ENCODE results near the gene RELT. TPM values are rescaled to one million over a fixed set of nuclear protein-coding genes. Genes with fewer than 3 reads are reported as not detected.
"Not testable (repeated sequence)": the region's sequence is repeated elsewhere in the genome, so short reads cannot be mapped to it uniquely, and the experiment has no call there.

RELT gene
- total and polyA plus RNA-seq, 7 donors, result 0.28 to 9.3 (median 1.1) TPM

DNA sequence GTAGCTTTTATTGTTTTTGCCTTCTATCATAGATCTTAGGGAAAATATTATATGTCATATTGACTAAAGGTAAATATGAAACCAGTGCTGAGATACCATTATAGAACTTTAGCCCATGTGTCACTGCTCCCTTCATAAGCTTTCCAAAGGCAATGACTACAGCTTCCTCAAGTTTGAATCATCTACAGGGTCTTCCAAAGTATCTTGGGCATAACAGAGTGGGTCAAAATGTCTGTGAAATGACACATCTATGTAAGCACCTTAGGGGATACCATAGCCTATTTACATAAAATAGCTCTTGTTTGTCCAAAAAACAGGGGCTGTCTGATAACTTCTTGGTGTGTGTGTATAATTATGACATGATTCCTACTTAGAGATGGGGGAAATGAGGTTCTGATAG is 52.5 kb downstream of the RELT start:
- H3K36me3 ChIP-seq, result no peaks in the 10 kb centered on the region
- intact Hi-C loops (cut with DNase I), result no loop called here
- TF ChIP-seq EP300 (IDR thresholded peaks at IDR 0.05) (no peak), POLR2AphosphoS5 (IDR thresholded peaks at IDR 0.05) (no peak), POLR2A (IDR thresholded peaks at IDR 0.05) (no peak)
- TF ChIP-seq, protein P1, sequence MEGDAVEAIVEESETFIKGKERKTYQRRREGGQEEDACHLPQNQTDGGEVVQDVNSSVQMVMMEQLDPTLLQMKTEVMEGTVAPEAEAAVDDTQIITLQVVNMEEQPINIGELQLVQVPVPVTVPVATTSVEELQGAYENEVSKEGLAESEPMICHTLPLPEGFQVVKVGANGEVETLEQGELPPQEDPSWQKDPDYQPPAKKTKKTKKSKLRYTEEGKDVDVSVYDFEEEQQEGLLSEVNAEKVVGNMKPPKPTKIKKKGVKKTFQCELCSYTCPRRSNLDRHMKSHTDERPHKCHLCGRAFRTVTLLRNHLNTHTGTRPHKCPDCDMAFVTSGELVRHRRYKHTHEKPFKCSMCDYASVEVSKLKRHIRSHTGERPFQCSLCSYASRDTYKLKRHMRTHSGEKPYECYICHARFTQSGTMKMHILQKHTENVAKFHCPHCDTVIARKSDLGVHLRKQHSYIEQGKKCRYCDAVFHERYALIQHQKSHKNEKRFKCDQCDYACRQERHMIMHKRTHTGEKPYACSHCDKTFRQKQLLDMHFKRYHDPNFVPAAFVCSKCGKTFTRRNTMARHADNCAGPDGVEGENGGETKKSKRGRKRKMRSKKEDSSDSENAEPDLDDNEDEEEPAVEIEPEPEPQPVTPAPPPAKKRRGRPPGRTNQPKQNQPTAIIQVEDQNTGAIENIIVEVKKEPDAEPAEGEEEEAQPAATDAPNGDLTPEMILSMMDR (IDR thresholded peaks at IDR 0.05), result no peak

DNA sequence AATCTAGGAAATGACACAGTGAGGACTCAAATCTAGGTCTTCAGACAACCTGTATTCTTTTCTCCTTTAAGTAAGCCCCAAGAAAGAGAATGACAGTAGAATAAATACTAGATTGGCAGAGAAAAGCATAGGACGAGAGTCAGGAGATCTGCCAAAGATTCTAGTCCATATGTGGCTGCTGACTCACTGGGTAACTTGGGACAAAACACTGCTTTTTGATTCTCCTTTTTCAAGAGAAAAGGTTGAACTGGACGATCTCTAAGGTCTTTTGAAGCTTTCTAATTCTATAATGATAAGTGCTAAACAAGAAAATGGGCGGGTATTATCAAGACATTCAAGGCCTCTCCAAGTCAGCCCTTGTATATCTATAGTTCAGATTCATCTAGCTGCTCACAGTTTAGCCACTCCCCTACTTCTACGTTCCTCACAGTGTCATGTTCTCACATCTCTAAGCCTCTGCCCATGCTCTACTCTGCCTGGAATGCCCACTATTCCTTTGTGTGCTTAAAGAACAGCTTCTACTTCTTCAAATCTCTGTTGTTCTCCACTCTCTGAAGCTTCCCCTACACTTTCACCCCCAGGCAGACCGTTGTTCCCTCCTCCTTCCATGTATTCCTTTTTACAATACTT is 53.0 kb downstream of the RELT start:
- no peak overlapping the region for H3K27ac ChIP-seq
- 85 to 89% methylated on average over 5 of the region's 5 CpGs for WGBS, 2 donors
- H3K4me3 ChIP-seq, result no peak overlapping the region
- no peaks in the 10 kb centered on the region for H3K27me3 ChIP-seq
- no peak for DNase-seq
- H3K9me3 ChIP-seq, result no peaks in the 10 kb centered on the region
- no peak for TF ChIP-seq EP300 (IDR thresholded peaks at IDR 0.05)
- TF ChIP-seq POLR2A (IDR thresholded peaks at IDR 0.05), result no peak
- no peak for TF ChIP-seq POLR2AphosphoS5 (IDR thresholded peaks at IDR 0.05)
- TF ChIP-seq, protein P1 (IDR thresholded peaks at IDR 0.05), result no peak
- intact Hi-C loops (cut with DNase I), result no loop called here
- H3K36me3 ChIP-seq, result no peaks in the 10 kb centered on the region
- H3K4me1 ChIP-seq, result peaks cover 0 to 16% (median 4%) of the 10 kb centered on the region in 4 donors

More for the DNA sequence above, 52.5 kb downstream of the RELT start:
- Histone ChIP-seq H3K4me3 (no peak overlapping the region), H3K9me3 (no peaks in the 10 kb centered on the region), H3K27ac (no peak overlapping the region), H3K27me3 (no peaks in the 10 kb centered on the region), H3K4me1 (peaks cover 0 to 16% (median 4%) of the 10 kb centered on the region in 4 donors)
- no peak for DNase-seq

DNA sequence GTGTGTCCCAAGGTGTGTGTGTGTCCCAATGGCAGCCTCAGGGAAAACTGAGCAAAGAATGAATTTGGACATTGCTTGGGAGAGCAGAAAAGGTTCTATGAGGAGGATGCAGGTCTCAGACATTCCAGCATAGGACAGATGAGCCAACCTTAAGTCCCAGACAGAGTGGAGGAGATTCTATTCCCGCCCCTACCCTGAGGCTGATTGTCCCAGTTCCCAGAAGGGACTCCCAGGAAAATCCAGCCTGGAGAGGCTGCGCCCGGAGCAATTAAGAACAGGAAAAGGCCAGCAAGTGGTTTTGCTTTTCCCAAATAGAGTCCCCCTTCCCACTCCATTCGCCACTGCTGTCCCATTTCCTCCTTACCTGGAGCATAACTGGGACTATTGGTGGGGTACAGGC is 54.1 kb downstream of the RELT start:
- TF ChIP-seq EP300 (IDR thresholded peaks at IDR 0.05), result no peak
- TF ChIP-seq, protein P1 (IDR thresholded peaks at IDR 0.05), result no peak
- TF ChIP-seq POLR2AphosphoS5 (IDR thresholded peaks at IDR 0.05), result no peak
- TF ChIP-seq POLR2A (IDR thresholded peaks at IDR 0.05), result no peak
- Histone ChIP-seq H3K27me3 (no peaks in the 10 kb centered on the region), H3K36me3 (no peaks in the 10 kb centered on the region), H3K27ac (no peak overlapping the region), H3K4me1 (peaks cover 0 to 15% (median 4%) of the 10 kb centered on the region in 4 donors), H3K9me3 (no peaks in the 10 kb centered on the region), H3K4me3 (no peak overlapping the region)
- WGBS, 2 donors, result 87 to 98% methylated on average over 4 of the region's 4 CpGs
- intact Hi-C loops (cut with DNase I), result no loop called here
- no peak for DNase-seq

DNA sequence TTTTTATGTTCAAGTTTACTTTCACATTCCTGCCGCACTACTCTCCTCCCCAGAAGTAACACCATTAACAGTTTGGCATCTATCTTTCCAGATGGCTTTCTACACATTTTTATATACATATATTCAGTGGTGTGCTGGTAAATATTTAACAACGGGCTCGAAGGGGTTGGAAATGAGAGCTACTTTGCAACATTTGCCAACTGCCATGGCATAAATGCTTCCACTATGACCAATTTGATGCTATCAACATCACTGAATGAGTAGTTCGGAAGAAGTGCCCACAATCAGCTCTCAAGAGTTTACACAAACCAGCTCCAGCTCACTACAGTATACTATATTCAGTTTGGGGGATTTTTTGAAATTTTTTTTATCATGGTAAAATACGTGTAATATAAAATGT is 55.2 kb downstream of the RELT start:
- TF ChIP-seq EP300 (IDR thresholded peaks at IDR 0.05) (no peak), POLR2AphosphoS5 (IDR thresholded peaks at IDR 0.05) (no peak), POLR2A (IDR thresholded peaks at IDR 0.05) (no peak)
- TF ChIP-seq, protein P1 (IDR thresholded peaks at IDR 0.05), result no peak
- Histone ChIP-seq H3K4me3 (no peak overlapping the region), H3K36me3 (no peaks in the 10 kb centered on the region), H3K4me1 (peaks cover 0 to 5% (median 1%) of the 10 kb centered on the region in 4 donors), H3K27ac (no peak overlapping the region), H3K27me3 (no peaks in the 10 kb centered on the region), H3K9me3 (no peaks in the 10 kb centered on the region)
- WGBS, 2 donors, result 63 to 65% methylated on average over 5 of the region's 5 CpGs
- intact Hi-C loops (cut with DNase I), result no loop called here
- no peak for DNase-seq

DNA sequence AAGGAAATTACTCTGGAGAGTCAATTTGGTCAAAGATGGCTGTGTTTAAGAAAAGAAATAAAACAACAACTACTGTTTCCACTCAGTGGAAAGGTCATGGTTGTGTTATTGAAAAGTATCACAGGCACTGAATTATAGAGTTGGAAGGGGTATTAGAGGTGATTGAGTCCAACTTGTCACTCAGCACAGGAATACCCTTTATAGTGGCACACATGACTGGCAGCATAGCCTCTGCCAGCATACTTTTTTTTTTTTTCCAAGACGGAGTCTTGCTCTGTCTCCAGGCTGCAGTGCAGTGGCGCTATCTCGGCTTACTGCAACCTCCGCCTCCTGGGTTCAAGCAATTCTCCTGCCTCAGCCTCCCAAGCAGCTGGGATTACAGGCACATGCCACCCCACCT is 60.7 kb downstream of the RELT start:
- H3K9me3 ChIP-seq; H3K27me3 ChIP-seq; intact Hi-C loops (cut with DNase I); DNase-seq; H3K36me3 ChIP-seq; H3K4me3 ChIP-seq; H3K27ac ChIP-seq; H3K4me1 ChIP-seq: not testable (repeated sequence)
- WGBS, 2 donors, result 98 to 99% methylated on average over 4 of the region's 4 CpGs
